Measurements from ENCODE around the gene MAML3. TPM values are rescaled to one million over a fixed set of nuclear protein-coding genes. Genes with fewer than 3 reads are reported as not detected.

Gene MAML3
- polyA plus RNA-seq, 6 donors from 2014 or later: 0.37 to 2.7 (median 1.1) TPM

GRCh38 chr4:139934708-139935195 lies 219.2 kb downstream of the MAML3 start:
- Mint-ChIP-seq H3K27ac (no peak overlapping the region), H3K27me3 (no peaks in the 10 kb centered on the region), H3K9me3 (no peaks in the 10 kb centered on the region), H3K4me1 (peaks cover 0 to 5% (median 0%) of the 10 kb centered on the region in 3 donors), H3K4me3 (no peak overlapping the region), H3K36me3 (no peaks in the 10 kb centered on the region)
- DNase-seq: no peak
- no peak for ATAC-seq (ENCODE audit: low read depth in 2 of 2)

GRCh38 chr4:139934057-139934707 lies 219.8 kb downstream of the MAML3 start:
- peaks cover 0 to 5% (median 0%) of the 10 kb centered on the region in 3 donors for H3K4me1 Mint-ChIP-seq

GRCh38 chr4:139933541-139933940 lies 220.4 kb downstream of the MAML3 start:
- Mint-ChIP-seq H3K9me3 (no peaks in the 10 kb centered on the region), H3K36me3 (no peaks in the 10 kb centered on the region), H3K27ac (no peak overlapping the region), H3K27me3 (no peaks in the 10 kb centered on the region), H3K4me1 (peaks cover 0 to 5% (median 0%) of the 10 kb centered on the region in 3 donors), H3K4me3 (no peak overlapping the region)
- DNase-seq (no peak), ATAC-seq (ENCODE audit: low read depth in 2 of 2) (no peak)

More at GRCh38 chr4:139934057-139934707, 219.8 kb downstream of the MAML3 start:
- Mint-ChIP-seq H3K36me3 (no peaks in the 10 kb centered on the region), H3K9me3 (no peaks in the 10 kb centered on the region), H3K27me3 (no peaks in the 10 kb centered on the region), H3K4me3 (no peak overlapping the region), H3K27ac (no peak overlapping the region)
- ATAC-seq (ENCODE audit: low read depth in 2 of 2) (no peak), DNase-seq (no peak)

GRCh38 chr4:139933104-139933503 lies 220.9 kb downstream of the MAML3 start:
- Mint-ChIP-seq H3K9me3 (no peaks in the 10 kb centered on the region), H3K4me3 (peak overlapping the region in 1 of 8 donors; percentile 44), H3K27me3 (no peaks in the 10 kb centered on the region), H3K27ac (no peak overlapping the region), H3K4me1 (peaks cover 0 to 5% (median 0%) of the 10 kb centered on the region in 3 donors), H3K36me3 (no peaks in the 10 kb centered on the region)
- DNase-seq (no peak), ATAC-seq (ENCODE audit: low read depth in 2 of 2) (no peak)

GRCh38 chr4:139924782-139925181 lies 229.2 kb downstream of the MAML3 start:
- Mint-ChIP-seq H3K36me3 (no peaks in the 10 kb centered on the region), H3K9me3 (no peaks in the 10 kb centered on the region), H3K27ac (no peak overlapping the region), H3K27me3 (no peaks in the 10 kb centered on the region), H3K4me3 (no peak overlapping the region), H3K4me1 (no peaks in the 10 kb centered on the region)
- ATAC-seq (ENCODE audit: low read depth in 2 of 2) (no peak), DNase-seq (no peak)

GRCh38 chr4:139922406-139923024 lies 231.5 kb downstream of the MAML3 start:
- Mint-ChIP-seq H3K4me3 (no peak overlapping the region), H3K27ac (peak overlapping the region in 1 of 6 donors; percentile 40), H3K27me3 (no peaks in the 10 kb centered on the region), H3K36me3 (no peaks in the 10 kb centered on the region), H3K9me3 (no peaks in the 10 kb centered on the region), H3K4me1 (no peaks in the 10 kb centered on the region)
- ATAC-seq (ENCODE audit: low read depth in 2 of 2) (no peak), DNase-seq (no peak)

- Mint-ChIP-seq H3K27ac (no peak overlapping the region), H3K9me3 (no peaks in the 10 kb centered on the region), H3K36me3 (no peaks in the 10 kb centered on the region), H3K4me1 (no peaks in the 10 kb centered on the region), H3K4me3 (no peak overlapping the region), H3K27me3 (no peaks in the 10 kb centered on the region)
- DNase-seq (no peak), ATAC-seq (ENCODE audit: low read depth in 2 of 2) (no peak)
These were observed 232.4 kb downstream of the MAML3 start for GRCh38 chr4:139921429-139922184.

GRCh38 chr4:139920486-139921002 lies 233.4 kb downstream of the MAML3 start:
- Mint-ChIP-seq H3K4me1 (no peaks in the 10 kb centered on the region), H3K27ac (no peak overlapping the region), H3K9me3 (no peaks in the 10 kb centered on the region), H3K36me3 (no peaks in the 10 kb centered on the region), H3K4me3 (no peak overlapping the region), H3K27me3 (no peaks in the 10 kb centered on the region)
- ATAC-seq (ENCODE audit: low read depth in 2 of 2) (no peak), DNase-seq (no peak)

GRCh38 chr4:139919521-139919920 lies 234.5 kb downstream of the MAML3 start:
- no peaks in the 10 kb centered on the region for H3K9me3 Mint-ChIP-seq
- no peaks in the 10 kb centered on the region for H3K27me3 Mint-ChIP-seq
- ATAC-seq (ENCODE audit: low read depth in 2 of 2) (no peak), DNase-seq (no peak)
- H3K4me1 Mint-ChIP-seq: no peaks in the 10 kb centered on the region
- peak overlapping the region in 1 of 6 donors; percentile 17 for H3K27ac Mint-ChIP-seq
- no peaks in the 10 kb centered on the region for H3K36me3 Mint-ChIP-seq
- no peak overlapping the region for H3K4me3 Mint-ChIP-seq

GRCh38 chr4:139919004-139919403 lies 235.0 kb downstream of the MAML3 start:
- no peaks in the 10 kb centered on the region for H3K27me3 Mint-ChIP-seq
- no peak for DNase-seq

GRCh38 chr4:139918591-139918990 lies 235.4 kb downstream of the MAML3 start:
- ATAC-seq (ENCODE audit: low read depth in 2 of 2): no peak

More at GRCh38 chr4:139919004-139919403, 235.0 kb downstream of the MAML3 start:
- Mint-ChIP-seq H3K4me3 (no peak overlapping the region), H3K4me1 (no peaks in the 10 kb centered on the region), H3K9me3 (no peaks in the 10 kb centered on the region), H3K27ac (no peak overlapping the region), H3K36me3 (no peaks in the 10 kb centered on the region)
- ATAC-seq (ENCODE audit: low read depth in 2 of 2): no peak

GRCh38 chr4:139917896-139918295 lies 236.1 kb downstream of the MAML3 start:
- no peaks in the 10 kb centered on the region for H3K9me3 Mint-ChIP-seq
- no peaks in the 10 kb centered on the region for H3K27me3 Mint-ChIP-seq
- H3K27ac Mint-ChIP-seq: no peak overlapping the region
- no peaks in the 10 kb centered on the region for H3K36me3 Mint-ChIP-seq
- ATAC-seq (ENCODE audit: low read depth in 2 of 2): no peak
- no peaks in the 10 kb centered on the region for H3K4me1 Mint-ChIP-seq
- H3K4me3 Mint-ChIP-seq: no peak overlapping the region
- DNase-seq: no peak

More at GRCh38 chr4:139918591-139918990, 235.4 kb downstream of the MAML3 start:
- Mint-ChIP-seq H3K27ac (peak overlapping the region in 1 of 6 donors; percentile 68), H3K27me3 (no peaks in the 10 kb centered on the region), H3K9me3 (no peaks in the 10 kb centered on the region), H3K4me3 (no peak overlapping the region), H3K36me3 (no peaks in the 10 kb centered on the region), H3K4me1 (no peaks in the 10 kb centered on the region)
- no peak for DNase-seq

- Mint-ChIP-seq H3K9me3 (no peaks in the 10 kb centered on the region), H3K4me3 (no peak overlapping the region), H3K27ac (no peak overlapping the region), H3K27me3 (no peaks in the 10 kb centered on the region), H3K4me1 (no peaks in the 10 kb centered on the region), H3K36me3 (no peaks in the 10 kb centered on the region)
- DNase-seq (no peak), ATAC-seq (ENCODE audit: low read depth in 2 of 2) (no peak)
These were observed 237.9 kb downstream of the MAML3 start for GRCh38 chr4:139916041-139916440.
